Natural killer cell (primary cell): ENCODE results near the gene CHSY3. TPM values are rescaled to one million over a fixed set of nuclear protein-coding genes. Genes with fewer than 3 reads are reported as not detected.

Experiments used
- ATAC-seq, 3 donors: fragments of 150-1000 bp in 2 of 3; fragments of 200-7000 bp in 1 of 3; cut with Tn5 transposase; 1 replicate in 1 of 3; 2 replicates in 2 of 3; pipeline ENCODE4 v1.10.0; 2021; ENCODE audit warnings: mild to moderate bottlenecking in 2 of 3, moderate library complexity in 2 of 3
- DNase-seq, 2 donors: peaks; one replicate each; pipeline versions ENCODE4 v3.0.0 to v3.0.0-alpha.2; 2013 to 2021; ENCODE audit warnings: mixed read lengths in 1 of 2
- H3K27ac ChIP-seq: one replicate; pipeline ENCODE4 v1.5.1; 2013; ENCODE audit warnings: mild to moderate bottlenecking, low read length
- H3K27me3 ChIP-seq: one replicate; pipeline ENCODE4 v1.6.1; 2013; ENCODE audit warnings: low read length; ENCODE audit not compliant: control insufficient read depth, insufficient read depth
- H3K36me3 ChIP-seq: one replicate; pipeline ENCODE4 v1.6.1; 2013; ENCODE audit warnings: low read length; ENCODE audit not compliant: control insufficient read depth, insufficient read depth
- H3K4me1 ChIP-seq: one replicate; pipeline ENCODE4 v1.6.1; 2013; ENCODE audit warnings: low read length; ENCODE audit not compliant: control insufficient read depth, insufficient read depth
- H3K4me3 ChIP-seq: one replicate; pipeline ENCODE4 v1.5.1; 2013; ENCODE audit warnings: low read length
- H3K9me3 ChIP-seq: one replicate; pipeline ENCODE4 v1.6.1; 2013; ENCODE audit warnings: low read length; ENCODE audit not compliant: control insufficient read depth, insufficient read depth
- H3K27ac Mint-ChIP-seq, 2 donors: one replicate each; pipeline ENCODE4 v1.8.0; 2022; ENCODE audit warnings: mild to moderate bottlenecking in 2 of 2, mixed read lengths in 2 of 2, moderate library complexity in 1 of 2
- H3K27me3 Mint-ChIP-seq, 2 donors: one replicate each; pipeline ENCODE4 v1.8.0; 2022; ENCODE audit warnings: low read depth in 2 of 2, mixed read lengths in 2 of 2
- H3K36me3 Mint-ChIP-seq: one replicate; pipeline ENCODE4 v1.8.0; 2022; ENCODE audit warnings: mixed read lengths
- H3K4me1 Mint-ChIP-seq, 2 donors: one replicate each; pipeline ENCODE4 v1.8.0; 2022; ENCODE audit warnings: mixed read lengths in 2 of 2
- H3K4me3 Mint-ChIP-seq: one replicate; pipeline ENCODE4 v1.8.0; 2022; ENCODE audit warnings: mild to moderate bottlenecking, moderate library complexity, mixed read lengths
- H3K9me3 Mint-ChIP-seq, 2 donors: one replicate each; pipeline ENCODE4 v1.8.0; 2022; ENCODE audit warnings: mixed read lengths in 2 of 2
- WGBS: methylation state at CpG from one replicate; pipeline ENCODE4 v1.1.7; 2013; ENCODE audit warnings: missing lambda C conversion rate; ENCODE audit not compliant: insufficient coverage; 5-methylcytosine and 5-hydroxymethylcytosine counted together
- intact Hi-C: fragments of 100-400 bp; cut with micrococcal nuclease; formaldehyde crosslinking; loops from one replicate; pipeline ENCODE4 v1.14.2; 2022
- total RNA-seq, 4 donors: library from RNA; stranded (reverse); fragments of 120-200 nt in 1 of 4; gene quantifications; one replicate each; pipeline versions ENCODE4 v1.2.3 to v1.2.4, GENCODE V29; 2013 to 2022
- TF ChIP-seq, protein P1 (sequence below): fragments of 200-600 bp; IDR thresholded peaks from one replicate; pipeline ENCODE4 v1.8.0; 2022; ENCODE audit warnings: antibody characterized with exemption

Gene CHSY3
- total RNA-seq, 3 donors from 2014 or later (not counting 1 experiment from before 2014, with no cell fraction given): 0.18 to 2.3 (median 2.3) TPM

DNA sequence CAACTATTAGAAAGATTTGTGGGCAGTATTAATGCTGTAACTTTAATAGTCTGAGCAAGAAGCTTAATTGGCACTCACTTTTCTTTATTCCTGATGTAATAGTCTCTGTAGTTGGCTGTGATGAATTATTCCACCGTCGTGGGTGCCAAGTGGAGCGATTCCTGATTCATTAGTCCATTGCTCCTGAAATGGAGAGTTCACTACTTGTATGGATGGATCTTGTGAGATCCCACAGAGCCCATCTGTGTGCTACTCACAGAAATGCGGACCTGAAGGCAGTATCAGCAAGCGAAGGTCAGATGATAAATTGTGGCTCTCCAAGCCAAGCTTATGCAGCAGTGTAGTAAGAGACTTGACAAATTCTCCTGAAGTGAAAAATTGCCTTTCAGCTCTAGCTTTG lies 212.2 kb downstream of the CHSY3 start:
- H3K4me3 ChIP-seq: no peak overlapping the region
- Mint-ChIP-seq H3K36me3 (no peaks in the 10 kb centered on the region), H3K4me3 (no peak overlapping the region), H3K9me3 (no peaks in the 10 kb centered on the region), H3K4me1 (no peaks in the 10 kb centered on the region), H3K27ac (no peak overlapping the region), H3K27me3 (no peaks in the 10 kb centered on the region)
- H3K36me3 ChIP-seq: no peaks in the 10 kb centered on the region
- no peaks in the 10 kb centered on the region for H3K27me3 ChIP-seq
- no peak for ATAC-seq
- DNase-seq: no peak
- H3K4me1 ChIP-seq: no peaks in the 10 kb centered on the region
- intact Hi-C loops: no loop called here
- TF ChIP-seq, protein P1, sequence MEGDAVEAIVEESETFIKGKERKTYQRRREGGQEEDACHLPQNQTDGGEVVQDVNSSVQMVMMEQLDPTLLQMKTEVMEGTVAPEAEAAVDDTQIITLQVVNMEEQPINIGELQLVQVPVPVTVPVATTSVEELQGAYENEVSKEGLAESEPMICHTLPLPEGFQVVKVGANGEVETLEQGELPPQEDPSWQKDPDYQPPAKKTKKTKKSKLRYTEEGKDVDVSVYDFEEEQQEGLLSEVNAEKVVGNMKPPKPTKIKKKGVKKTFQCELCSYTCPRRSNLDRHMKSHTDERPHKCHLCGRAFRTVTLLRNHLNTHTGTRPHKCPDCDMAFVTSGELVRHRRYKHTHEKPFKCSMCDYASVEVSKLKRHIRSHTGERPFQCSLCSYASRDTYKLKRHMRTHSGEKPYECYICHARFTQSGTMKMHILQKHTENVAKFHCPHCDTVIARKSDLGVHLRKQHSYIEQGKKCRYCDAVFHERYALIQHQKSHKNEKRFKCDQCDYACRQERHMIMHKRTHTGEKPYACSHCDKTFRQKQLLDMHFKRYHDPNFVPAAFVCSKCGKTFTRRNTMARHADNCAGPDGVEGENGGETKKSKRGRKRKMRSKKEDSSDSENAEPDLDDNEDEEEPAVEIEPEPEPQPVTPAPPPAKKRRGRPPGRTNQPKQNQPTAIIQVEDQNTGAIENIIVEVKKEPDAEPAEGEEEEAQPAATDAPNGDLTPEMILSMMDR: no peak
- 95% methylated on average over 5 of the region's 5 CpGs for WGBS
- H3K9me3 ChIP-seq: no peaks in the 10 kb centered on the region
- H3K27ac ChIP-seq: no peak overlapping the region

DNA sequence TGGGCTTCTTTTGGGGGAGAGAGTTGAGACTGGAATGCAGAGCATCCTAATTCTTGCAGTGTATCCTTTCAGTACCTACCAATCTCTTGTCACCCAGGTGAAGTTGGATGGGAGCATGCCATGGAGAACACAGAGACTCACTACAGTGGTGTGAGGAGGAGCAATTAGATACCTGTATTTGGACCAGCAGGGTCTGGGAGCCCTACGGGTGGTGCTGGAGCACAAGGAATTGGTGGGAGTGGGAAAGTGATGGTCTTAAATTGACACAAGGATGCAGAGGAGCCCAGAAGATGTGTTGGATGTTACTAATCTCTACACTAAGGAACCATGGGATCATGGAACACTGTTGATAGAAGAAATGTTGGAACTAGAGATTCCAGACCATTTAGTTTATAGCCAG lies 212.7 kb downstream of the CHSY3 start:
- Mint-ChIP-seq H3K27ac (no peak overlapping the region), H3K36me3 (no peaks in the 10 kb centered on the region), H3K4me1 (no peaks in the 10 kb centered on the region), H3K4me3 (no peak overlapping the region), H3K9me3 (no peaks in the 10 kb centered on the region), H3K27me3 (no peaks in the 10 kb centered on the region)
- ATAC-seq (no peak), DNase-seq (no peak)
- no peak overlapping the region for H3K27ac ChIP-seq
- no peaks in the 10 kb centered on the region for H3K27me3 ChIP-seq
- H3K4me1 ChIP-seq: no peaks in the 10 kb centered on the region
- WGBS: 68% methylated on average over 1 of the region's 1 CpG
- no peaks in the 10 kb centered on the region for H3K9me3 ChIP-seq
- TF ChIP-seq, protein P1: no peak
- no peaks in the 10 kb centered on the region for H3K36me3 ChIP-seq
- intact Hi-C loops: no loop called here
- no peak overlapping the region for H3K4me3 ChIP-seq

GRCh38 chr5:130126746-130127145 lies 222.5 kb downstream of the CHSY3 start:
- WGBS: 90% methylated on average over 1 of the region's 1 CpG
- Mint-ChIP-seq H3K36me3 (no peaks in the 10 kb centered on the region), H3K4me3 (no peak overlapping the region), H3K27ac (no peak overlapping the region), H3K4me1 (no peaks in the 10 kb centered on the region), H3K9me3 (peaks cover 0 to 2% of the 10 kb centered on the region in 2 donors), H3K27me3 (peaks cover 0 to 11% of the 10 kb centered on the region in 2 donors)
- ATAC-seq (no peak), DNase-seq (no peak)
- Histone ChIP-seq H3K9me3 (no peaks in the 10 kb centered on the region), H3K4me3 (no peak overlapping the region), H3K27me3 (no peaks in the 10 kb centered on the region), H3K27ac (no peak overlapping the region), H3K36me3 (no peaks in the 10 kb centered on the region), H3K4me1 (no peaks in the 10 kb centered on the region)
- intact Hi-C loops: no loop called here
- TF ChIP-seq, protein P1: no peak

DNA sequence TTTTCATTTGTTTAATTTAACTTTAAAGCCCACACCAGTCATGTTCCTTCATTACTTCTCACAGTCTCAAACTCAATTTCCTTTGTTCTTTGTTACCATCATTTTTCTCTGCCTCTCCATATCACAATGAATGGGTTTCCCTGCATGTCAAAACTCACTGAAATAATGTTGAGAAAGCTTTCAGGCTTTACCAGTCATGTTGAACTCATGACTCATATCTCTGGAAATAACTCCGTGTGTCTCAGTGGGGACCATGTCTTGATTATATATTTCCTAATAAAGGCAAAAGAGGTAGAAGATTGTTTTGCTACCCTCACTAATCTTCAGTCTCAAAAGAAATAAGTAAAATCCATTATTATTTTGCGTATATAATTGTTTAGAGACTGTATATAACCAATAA lies 231.2 kb downstream of the CHSY3 start:
- Mint-ChIP-seq H3K9me3 (peaks cover 0 to 2% of the 10 kb centered on the region in 2 donors), H3K4me1 (no peaks in the 10 kb centered on the region), H3K27ac (no peak overlapping the region), H3K27me3 (peaks cover 0 to 8% of the 10 kb centered on the region in 2 donors), H3K36me3 (no peaks in the 10 kb centered on the region), H3K4me3 (no peak overlapping the region)
- intact Hi-C loops: no loop called here
- Histone ChIP-seq H3K27ac (no peak overlapping the region), H3K4me1 (no peaks in the 10 kb centered on the region), H3K9me3 (no peaks in the 10 kb centered on the region), H3K27me3 (no peaks in the 10 kb centered on the region), H3K4me3 (no peak overlapping the region), H3K36me3 (no peaks in the 10 kb centered on the region)
- ATAC-seq (no peak), DNase-seq (no peak)
- 83% methylated on average over 1 of the region's 2 CpGs for WGBS
- TF ChIP-seq, protein P1: no peak
